ENCODE results near the gene ERMP1. TPM values are rescaled to one million over a fixed set of nuclear protein-coding genes. Genes with fewer than 3 reads are reported as not detected.

Gene ERMP1
- total and polyA plus RNA-seq, 10 of the 15 experiments (the other 5 are each of a cell fraction or from before 2014, with no cell fraction given) = 2.4 to 42.1 (median 8.1) TPM

DNA sequence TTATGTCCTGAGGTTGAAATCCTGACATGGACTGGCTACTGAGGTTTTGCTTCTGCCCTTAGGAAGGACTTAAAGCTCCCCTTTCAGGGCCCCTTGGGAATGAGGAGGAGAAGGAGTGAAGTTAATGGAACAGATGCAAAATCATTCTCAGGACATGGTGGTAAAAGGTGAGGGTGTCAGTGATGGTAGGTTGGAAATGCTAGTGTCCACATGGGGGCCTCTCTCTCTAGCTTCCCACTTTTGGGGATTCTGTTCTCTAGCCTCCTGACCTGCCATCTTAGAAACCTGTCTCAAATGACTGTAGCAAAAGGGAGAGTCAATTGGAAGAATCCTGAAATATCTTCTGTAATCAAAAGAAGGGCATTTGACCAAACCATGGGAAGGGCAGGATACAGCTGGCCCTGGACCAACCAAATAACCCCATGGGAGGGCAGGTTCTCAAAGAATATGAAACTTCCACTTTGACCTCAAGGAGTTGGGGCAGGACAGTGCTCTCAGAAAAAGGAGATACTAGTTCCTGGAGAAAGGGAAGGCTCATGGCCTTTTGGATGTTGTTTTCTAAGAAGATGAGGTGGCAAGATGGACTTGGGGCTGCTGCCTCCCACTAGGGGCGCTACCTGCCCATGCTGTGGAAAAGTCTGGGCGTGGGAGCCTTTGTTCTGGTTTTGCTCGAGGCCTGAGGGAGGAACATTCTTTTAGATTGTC lies 36.5 kb upstream of the ERMP1 start:
- Histone ChIP-seq H2AFZ (ENCODE audit: control insufficient read depth, low read depth, low read length) (peak overlapping the region; percentile 24), H3K4me1 (ENCODE audit: control insufficient read depth, insufficient read depth, low read length) (no peaks in the 10 kb centered on the region), H3K9ac (ENCODE audit: control insufficient read depth, insufficient read depth, low read length) (no peak overlapping the region), H3K27me3 (replicated peaks in 1 of 2; ENCODE audit: control insufficient read depth in 2 of 2, insufficient read depth in 2 of 2, low read length in 1 of 2) (no peaks in the 10 kb centered on the region), H4K20me1 (ENCODE audit: control insufficient read depth, insufficient read depth) (no peaks in the 10 kb centered on the region), H3K4me3 (no peak overlapping the region), H3K9me3 (replicated peaks; ENCODE audit: control insufficient read depth, insufficient read depth, low read length) (no peaks in the 10 kb centered on the region), H3K36me3 (ENCODE audit: control insufficient read depth in 2 of 2, insufficient read depth in 2 of 2, low read length in 1 of 2) (no peaks in the 10 kb centered on the region), H3K4me2 (ENCODE audit: control insufficient read depth, insufficient read depth) (no peak overlapping the region), H3K79me2 (ENCODE audit: control insufficient read depth, insufficient read depth, low read length) (no peaks in the 10 kb centered on the region), H3K27ac (ENCODE audit: control insufficient read depth, insufficient read depth) (no peak overlapping the region)
- DNase-seq (ENCODE audit: low read depth, low spot score) (no peak), ATAC-seq (peak; percentile 69), FAIRE-seq (no peak)
- CTCF ChIA-PET = interaction anchor here (0.7 to 2.6 kb wide), 13 partner anchors 9 to 106 kb away, joined by 3 to 10 read pairs (median 5); no protein-coding TSS in a partner anchor
- POLR2A ChIA-PET = interaction anchor here (1.0 to 1.1 kb wide), 2 partner anchors 12 to 36 kb away, joined by 3 to 4 read pairs; partner anchors contain the start of gene ERMP1
- SMC1A ChIA-PET (ENCODE audit: uncharacterized antibody, unreplicated experiment) = interaction anchor here (0.5 to 2.7 kb wide), 16 partner anchors 11 to 436 kb away, joined by 3 to 12 read pairs (median 4); partner anchors contain the start of gene ERMP1
- WGBS (ENCODE audit: insufficient coverage, insufficient replicate concordance, low lambda C conversion rate, missing lambda C conversion rate) = 18% methylated on average over 3 of the region's 3 CpGs
- no TSS peak for BruUV-seq (replicated peaks)
- in situ Hi-C loops (cut with MboI) (no loop called here), intact Hi-C loops (cut with micrococcal nuclease; ENCODE audit: unreplicated experiment) (no loop called here)
- RAD21 ChIA-PET (ENCODE audit: unreplicated experiment) = interaction anchor here (0.5 to 1.2 kb wide), 3 partner anchors 8 to 25 kb away, joined by 3 to 4 read pairs (median 3); no protein-coding TSS in a partner anchor
- TF ChIP-seq BCLAF1 (IDR thresholded peaks at IDR 0.05) (no peak), ZBTB33 (IDR thresholded peaks at IDR 0.05) (no peak), FOXM1 (IDR thresholded peaks at IDR 0.05; ENCODE audit: low read depth, low read length) (no peak), CREM (IDR thresholded peaks at IDR 0.05; ENCODE audit: low read depth) (no peak), SMAD5 (IDR thresholded peaks at IDR 0.05; ENCODE audit: low read depth) (no peak), HSF1 (IDR thresholded peaks at IDR 0.05; ENCODE audit: low read depth, low read length) (no peak), JUNB (IDR thresholded peaks at IDR 0.05) (no peak)
- TF ChIP-seq, protein P1, sequence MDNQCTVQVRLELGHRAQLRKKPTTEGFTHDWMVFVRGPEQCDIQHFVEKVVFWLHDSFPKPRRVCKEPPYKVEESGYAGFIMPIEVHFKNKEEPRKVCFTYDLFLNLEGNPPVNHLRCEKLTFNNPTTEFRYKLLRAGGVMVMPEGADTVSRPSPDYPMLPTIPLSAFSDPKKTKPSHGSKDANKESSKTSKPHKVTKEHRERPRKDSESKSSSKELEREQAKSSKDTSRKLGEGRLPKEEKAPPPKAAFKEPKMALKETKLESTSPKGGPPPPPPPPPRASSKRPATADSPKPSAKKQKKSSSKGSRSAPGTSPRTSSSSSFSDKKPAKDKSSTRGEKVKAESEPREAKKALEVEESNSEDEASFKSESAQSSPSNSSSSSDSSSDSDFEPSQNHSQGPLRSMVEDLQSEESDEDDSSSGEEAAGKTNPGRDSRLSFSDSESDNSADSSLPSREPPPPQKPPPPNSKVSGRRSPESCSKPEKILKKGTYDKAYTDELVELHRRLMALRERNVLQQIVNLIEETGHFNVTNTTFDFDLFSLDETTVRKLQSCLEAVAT (IDR thresholded peaks at IDR 0.05) = no peak
- TF ChIP-seq, protein P2, sequence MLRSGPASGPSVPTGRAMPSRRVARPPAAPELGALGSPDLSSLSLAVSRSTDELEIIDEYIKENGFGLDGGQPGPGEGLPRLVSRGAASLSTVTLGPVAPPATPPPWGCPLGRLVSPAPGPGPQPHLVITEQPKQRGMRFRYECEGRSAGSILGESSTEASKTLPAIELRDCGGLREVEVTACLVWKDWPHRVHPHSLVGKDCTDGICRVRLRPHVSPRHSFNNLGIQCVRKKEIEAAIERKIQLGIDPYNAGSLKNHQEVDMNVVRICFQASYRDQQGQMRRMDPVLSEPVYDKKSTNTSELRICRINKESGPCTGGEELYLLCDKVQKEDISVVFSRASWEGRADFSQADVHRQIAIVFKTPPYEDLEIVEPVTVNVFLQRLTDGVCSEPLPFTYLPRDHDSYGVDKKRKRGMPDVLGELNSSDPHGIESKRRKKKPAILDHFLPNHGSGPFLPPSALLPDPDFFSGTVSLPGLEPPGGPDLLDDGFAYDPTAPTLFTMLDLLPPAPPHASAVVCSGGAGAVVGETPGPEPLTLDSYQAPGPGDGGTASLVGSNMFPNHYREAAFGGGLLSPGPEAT (IDR thresholded peaks at IDR 0.05; ENCODE audit: low read depth) = no peak
- TF ChIP-seq, protein P3, sequence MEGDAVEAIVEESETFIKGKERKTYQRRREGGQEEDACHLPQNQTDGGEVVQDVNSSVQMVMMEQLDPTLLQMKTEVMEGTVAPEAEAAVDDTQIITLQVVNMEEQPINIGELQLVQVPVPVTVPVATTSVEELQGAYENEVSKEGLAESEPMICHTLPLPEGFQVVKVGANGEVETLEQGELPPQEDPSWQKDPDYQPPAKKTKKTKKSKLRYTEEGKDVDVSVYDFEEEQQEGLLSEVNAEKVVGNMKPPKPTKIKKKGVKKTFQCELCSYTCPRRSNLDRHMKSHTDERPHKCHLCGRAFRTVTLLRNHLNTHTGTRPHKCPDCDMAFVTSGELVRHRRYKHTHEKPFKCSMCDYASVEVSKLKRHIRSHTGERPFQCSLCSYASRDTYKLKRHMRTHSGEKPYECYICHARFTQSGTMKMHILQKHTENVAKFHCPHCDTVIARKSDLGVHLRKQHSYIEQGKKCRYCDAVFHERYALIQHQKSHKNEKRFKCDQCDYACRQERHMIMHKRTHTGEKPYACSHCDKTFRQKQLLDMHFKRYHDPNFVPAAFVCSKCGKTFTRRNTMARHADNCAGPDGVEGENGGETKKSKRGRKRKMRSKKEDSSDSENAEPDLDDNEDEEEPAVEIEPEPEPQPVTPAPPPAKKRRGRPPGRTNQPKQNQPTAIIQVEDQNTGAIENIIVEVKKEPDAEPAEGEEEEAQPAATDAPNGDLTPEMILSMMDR (IDR thresholded peaks at IDR 0.05 in 2 of 3, conservative IDR thresholded peaks at IDR 0.05 in 1 of 3; ENCODE audit: control insufficient read depth in 2 of 3, extremely low read depth in 1 of 3, insufficient read depth in 1 of 3, low read depth in 3 of 3, low read length in 3 of 3) = peak in 2 of 3 experiments; percentile 57 to 65; a peak in 5 of 6 replicates

Data from GM12878 (cell line).